Measurements from ENCODE around the gene CTNND2.

The CTNND2 gene

GRCh38 chr5:11528720-11529119 lies 375.5 kb downstream of the CTNND2 start:
- CTCF ChIA-PET: no interaction called here
- TF ChIP-seq, protein P1, sequence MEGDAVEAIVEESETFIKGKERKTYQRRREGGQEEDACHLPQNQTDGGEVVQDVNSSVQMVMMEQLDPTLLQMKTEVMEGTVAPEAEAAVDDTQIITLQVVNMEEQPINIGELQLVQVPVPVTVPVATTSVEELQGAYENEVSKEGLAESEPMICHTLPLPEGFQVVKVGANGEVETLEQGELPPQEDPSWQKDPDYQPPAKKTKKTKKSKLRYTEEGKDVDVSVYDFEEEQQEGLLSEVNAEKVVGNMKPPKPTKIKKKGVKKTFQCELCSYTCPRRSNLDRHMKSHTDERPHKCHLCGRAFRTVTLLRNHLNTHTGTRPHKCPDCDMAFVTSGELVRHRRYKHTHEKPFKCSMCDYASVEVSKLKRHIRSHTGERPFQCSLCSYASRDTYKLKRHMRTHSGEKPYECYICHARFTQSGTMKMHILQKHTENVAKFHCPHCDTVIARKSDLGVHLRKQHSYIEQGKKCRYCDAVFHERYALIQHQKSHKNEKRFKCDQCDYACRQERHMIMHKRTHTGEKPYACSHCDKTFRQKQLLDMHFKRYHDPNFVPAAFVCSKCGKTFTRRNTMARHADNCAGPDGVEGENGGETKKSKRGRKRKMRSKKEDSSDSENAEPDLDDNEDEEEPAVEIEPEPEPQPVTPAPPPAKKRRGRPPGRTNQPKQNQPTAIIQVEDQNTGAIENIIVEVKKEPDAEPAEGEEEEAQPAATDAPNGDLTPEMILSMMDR (conservative IDR thresholded peaks at IDR 0.05; ENCODE audit: low read depth): no peak
- no peak for DNase-seq (ENCODE audit: low spot score)
- POLR2A ChIA-PET (ENCODE audit: low non-redundant PET): no interaction called here
- H3K27ac ChIP-seq: no peak overlapping the region

DNA sequence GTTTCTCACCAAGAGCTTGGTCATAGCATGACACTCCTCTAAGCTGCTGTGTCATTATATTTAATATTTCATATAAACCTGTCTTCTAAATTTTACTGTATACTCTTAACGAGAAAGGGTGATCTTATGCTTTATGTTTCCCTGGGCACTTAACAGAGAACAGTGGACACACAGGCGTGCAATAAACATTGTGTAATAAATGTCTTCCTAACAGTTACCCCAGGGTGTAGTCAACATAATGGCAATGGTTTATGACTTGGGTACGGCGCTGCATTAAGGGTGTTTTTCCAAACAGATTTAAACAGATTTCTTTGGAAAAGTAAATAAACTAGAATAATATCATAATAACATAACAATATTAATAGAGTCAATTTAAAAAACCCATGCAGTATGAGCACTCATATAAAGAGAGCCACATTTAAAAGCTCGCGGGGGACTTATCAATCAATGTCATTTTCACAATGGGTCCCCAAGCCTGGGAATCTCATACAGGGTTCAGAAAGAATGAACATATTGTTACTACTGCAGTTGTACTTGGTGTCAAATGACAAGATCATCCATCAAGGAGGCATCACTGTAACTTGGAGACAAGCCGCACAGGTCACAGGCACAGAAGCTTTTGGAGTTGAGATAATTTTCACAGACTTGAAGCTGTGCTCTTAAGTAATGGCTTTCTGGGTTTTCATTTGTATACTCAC lies 376.4 kb downstream of the CTNND2 start:
- CTCF ChIA-PET: no interaction called here
- no peak for DNase-seq (ENCODE audit: low spot score)
- H3K27ac ChIP-seq: no peak overlapping the region
- TF ChIP-seq, protein P1 (conservative IDR thresholded peaks at IDR 0.05; ENCODE audit: low read depth): no peak
- POLR2A ChIA-PET (ENCODE audit: low non-redundant PET): no interaction called here

- POLR2A ChIA-PET (ENCODE audit: low non-redundant PET): no interaction called here
- CTCF ChIA-PET: no interaction called here
- DNase-seq (ENCODE audit: low spot score): no peak
- TF ChIP-seq, protein P1 (conservative IDR thresholded peaks at IDR 0.05; ENCODE audit: low read depth): no peak
- H3K27ac ChIP-seq: no peak overlapping the region
These were observed 379.2 kb downstream of the CTNND2 start for GRCh38 chr5:11525020-11525419.

DNA sequence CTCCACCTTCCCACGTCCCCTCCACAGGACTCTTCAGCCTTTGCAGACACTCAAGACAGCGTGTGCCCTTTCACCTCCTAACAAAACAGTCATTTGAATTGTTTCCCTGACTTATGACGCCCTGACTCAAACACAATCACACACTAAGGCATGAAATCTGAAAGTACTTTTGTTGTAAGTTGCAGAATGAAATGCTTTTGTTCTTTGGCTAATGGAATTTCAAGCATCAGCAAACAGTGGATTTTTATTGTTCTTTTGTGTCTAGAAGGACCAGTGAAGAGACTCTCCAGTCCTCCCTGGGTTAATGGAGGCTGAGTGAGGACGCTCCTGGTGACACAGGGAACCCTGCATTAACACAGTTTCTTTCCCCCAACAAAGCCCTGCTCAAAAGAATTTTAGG lies 380.1 kb downstream of the CTNND2 start:
- TF ChIP-seq, protein P1 (conservative IDR thresholded peaks at IDR 0.05; ENCODE audit: low read depth): no peak
- ChIA-PET POLR2A (ENCODE audit: low non-redundant PET) (no interaction called here), CTCF (no interaction called here)

GRCh38 chr5:11522796-11523195 lies 381.4 kb downstream of the CTNND2 start:
- POLR2A ChIA-PET (ENCODE audit: low non-redundant PET): no interaction called here
- CTCF ChIA-PET: no interaction called here
- no peak for DNase-seq (ENCODE audit: low spot score)
- no peak overlapping the region for H3K27ac ChIP-seq
- TF ChIP-seq, protein P1 (conservative IDR thresholded peaks at IDR 0.05; ENCODE audit: low read depth): no peak

More for the DNA sequence above, 380.1 kb downstream of the CTNND2 start:
- no peak overlapping the region for H3K27ac ChIP-seq
- no peak for DNase-seq (ENCODE audit: low spot score)

DNA sequence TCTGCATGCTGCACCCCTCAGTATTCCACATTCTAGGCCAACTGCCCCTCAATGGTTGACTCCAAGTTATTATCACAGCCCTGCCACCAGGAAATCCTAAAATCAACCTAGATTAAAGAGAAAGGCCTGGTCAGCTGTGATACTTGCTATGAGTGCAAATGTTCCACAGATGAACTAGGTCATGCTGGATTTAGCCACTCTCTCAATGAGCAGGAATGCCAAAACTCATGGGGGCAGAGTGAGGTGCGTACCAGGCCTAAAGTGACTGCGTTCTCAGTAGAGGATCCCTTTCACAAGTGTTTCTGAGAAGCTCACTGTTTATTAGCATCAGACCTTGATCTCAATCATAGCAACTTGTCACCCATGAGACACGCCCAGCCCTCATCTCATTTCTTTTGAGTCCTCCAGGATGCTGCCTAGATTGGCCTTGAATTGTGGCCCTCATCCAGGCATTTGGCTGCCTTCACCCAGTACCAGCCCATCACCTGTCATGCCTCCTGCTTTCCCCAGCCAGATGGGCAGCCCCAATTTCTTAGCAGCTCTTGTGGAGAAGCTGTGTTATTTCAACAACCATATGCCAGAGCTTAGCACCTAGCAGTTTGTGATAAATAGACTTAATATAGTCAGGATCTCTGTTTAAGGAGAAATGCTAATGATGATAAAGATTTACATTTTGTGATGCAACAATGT lies 383.9 kb downstream of the CTNND2 start:
- TF ChIP-seq, protein P1 (conservative IDR thresholded peaks at IDR 0.05; ENCODE audit: low read depth): no peak
- ChIA-PET POLR2A (ENCODE audit: low non-redundant PET) (no interaction called here), CTCF (interaction anchor here (0.6 kb wide), 1 partner anchor 25 kb away, joined by 5 read pairs; no protein-coding TSS in a partner anchor)
- DNase-seq (ENCODE audit: low spot score): no peak
- H3K27ac ChIP-seq: no peak overlapping the region

All from RWPE1 (cell line).